Left ventricle myocardium superior (tissue), 1 donor: ENCODE data around the gene SYDE2. TPM values are rescaled to one million over a fixed set of nuclear protein-coding genes. Genes with fewer than 3 reads are reported as not detected.
A peak's percentile ranks its signal among the peaks of the same experiment; 100 is the strongest.

Source experiments
- ATAC-seq: fragments of 200-7000 bp; cut with Tn5 transposase; one replicate; pipeline ENCODE4 v1.9.1; 2020; ENCODE audit warnings: mild to moderate bottlenecking, moderate library complexity
- DNase-seq: peaks from one replicate; pipeline ENCODE4 v3.0.0-alpha.2; 2020
- intact Hi-C: fragments of 100-400 bp; cut with micrococcal nuclease; formaldehyde crosslinking; loops from one replicate; pipeline ENCODE4 v1.11.0; 2022
- microRNA-seq: library from miRNA; unstranded; fragments of <30 nt; microRNA quantifications from one replicate; pipeline ENCODE4 v1.2.0, GENCODE V29; 2020; ENCODE audit warnings: borderline number of aligned reads
- total RNA-seq: library from RNA; stranded (reverse); fragmentation: NEBNext Ultra II Directional; extraction: Animal tissue kit (Norgen Biotek cat#: 25700); gene quantifications from one replicate; pipeline ENCODE4 v1.2.1, GENCODE V29; 2021
- donor health status: DM: no; HTN: yes; CAD: no; lungs with severe emphysema.

The SYDE2 gene
- total RNA-seq, 1 donor from 2014 or later = 23.0 TPM

GRCh38 chr1:85134583-85135391 is 66.0 kb downstream of the SYDE2 start:
- ATAC-seq (no peak), DNase-seq (no peak)
- intact Hi-C loops = no loop called here

- DNase-seq (no peak), ATAC-seq (no peak)
- intact Hi-C loops = no loop called here
Observed at GRCh38 chr1:85133565-85134159, 67.2 kb downstream of the SYDE2 start.

DNA sequence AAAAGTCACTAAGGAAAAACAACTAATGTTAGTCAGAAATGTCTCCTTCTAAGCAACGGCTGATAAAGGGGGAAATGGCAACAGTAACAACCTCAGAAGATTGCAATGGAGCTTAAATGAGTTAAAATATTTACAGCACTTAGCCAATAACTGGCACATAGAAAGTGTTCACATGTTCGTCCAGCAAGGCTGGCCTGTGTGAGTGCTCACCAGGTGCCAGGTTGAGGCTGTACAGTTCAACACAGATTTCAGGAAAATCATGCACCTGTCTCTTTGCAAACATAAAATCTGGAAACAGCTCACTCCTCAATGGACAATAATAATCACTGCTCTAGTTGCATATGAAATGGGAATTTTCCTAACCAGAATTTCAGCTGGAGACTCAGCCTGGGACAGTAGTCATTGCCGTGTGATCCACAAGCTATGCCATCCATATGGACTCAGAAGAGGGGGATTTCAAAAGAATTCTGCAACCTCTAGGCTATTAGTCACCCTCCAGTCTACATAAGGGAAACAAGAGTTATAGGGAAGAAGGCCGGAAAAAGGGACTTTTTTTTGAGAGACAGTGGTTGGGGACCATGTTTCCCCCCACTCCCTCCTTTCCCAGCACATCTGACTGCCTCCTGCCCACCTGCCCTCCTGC is 68.6 kb downstream of the SYDE2 start:
- DNase-seq = no peak
- no peak for ATAC-seq
- intact Hi-C loops = no loop called here

DNA sequence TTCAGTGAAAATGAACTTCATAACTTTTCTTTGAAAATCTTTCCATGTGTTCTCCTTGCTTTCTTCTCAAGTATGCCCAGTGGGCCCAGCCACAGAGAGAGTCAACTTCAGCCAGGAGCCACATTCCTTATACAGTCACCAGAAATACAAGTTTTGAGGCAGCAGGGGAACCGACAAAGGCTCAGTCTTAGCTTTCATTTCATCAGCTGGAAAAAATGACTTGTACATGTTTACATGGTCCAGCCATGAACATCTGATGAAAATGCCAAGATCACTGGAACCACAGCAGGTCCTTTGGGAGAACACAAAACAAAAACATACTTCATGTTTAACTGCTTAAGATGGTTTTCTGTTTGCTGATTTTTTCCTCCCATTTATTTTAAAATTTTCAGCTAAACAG is 72.5 kb downstream of the SYDE2 start:
- DNase-seq = no peak
- intact Hi-C loops = no loop called here
- no peak for ATAC-seq

DNA sequence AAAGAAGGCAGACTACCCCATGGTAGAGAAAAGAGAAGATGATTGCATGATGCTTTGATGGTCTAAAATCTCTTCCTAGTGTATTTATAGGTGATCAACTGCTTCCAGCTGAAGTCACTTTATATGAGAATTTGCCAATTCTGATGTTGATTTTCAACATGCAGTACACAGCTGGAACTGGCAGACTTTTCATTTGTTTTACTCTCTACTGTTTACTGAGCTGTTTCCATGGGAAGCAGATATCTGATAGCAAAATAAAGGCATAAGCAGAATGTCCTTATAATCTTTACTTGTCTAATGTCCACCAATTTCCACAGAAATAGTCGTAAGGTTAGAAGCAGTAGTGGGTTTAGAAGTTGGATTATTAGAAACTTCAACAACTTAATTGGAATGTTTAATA is 74.9 kb downstream of the SYDE2 start:
- intact Hi-C loops = no loop called here
- no peak for ATAC-seq
- DNase-seq = no peak

- intact Hi-C loops = no loop called here
- no peak for DNase-seq
- no peak for ATAC-seq
Observed at GRCh38 chr1:85124091-85124490, 76.7 kb downstream of the SYDE2 start.

GRCh38 chr1:85122169-85122568 is 78.6 kb downstream of the SYDE2 start:
- intact Hi-C loops = no loop called here
- no peak for DNase-seq
- no peak for ATAC-seq

- intact Hi-C loops = no loop called here
- DNase-seq (no peak), ATAC-seq (no peak)
Observed at GRCh38 chr1:85121744-85122143, 79.1 kb downstream of the SYDE2 start.

GRCh38 chr1:85118751-85119150 is 82.1 kb downstream of the SYDE2 start:
- intact Hi-C loops = no loop called here
- ATAC-seq (no peak), DNase-seq (no peak)

GRCh38 chr1:85116856-85117255 is 84.0 kb downstream of the SYDE2 start:
- no peak for ATAC-seq
- no peak for DNase-seq
- intact Hi-C loops = no loop called here

DNA sequence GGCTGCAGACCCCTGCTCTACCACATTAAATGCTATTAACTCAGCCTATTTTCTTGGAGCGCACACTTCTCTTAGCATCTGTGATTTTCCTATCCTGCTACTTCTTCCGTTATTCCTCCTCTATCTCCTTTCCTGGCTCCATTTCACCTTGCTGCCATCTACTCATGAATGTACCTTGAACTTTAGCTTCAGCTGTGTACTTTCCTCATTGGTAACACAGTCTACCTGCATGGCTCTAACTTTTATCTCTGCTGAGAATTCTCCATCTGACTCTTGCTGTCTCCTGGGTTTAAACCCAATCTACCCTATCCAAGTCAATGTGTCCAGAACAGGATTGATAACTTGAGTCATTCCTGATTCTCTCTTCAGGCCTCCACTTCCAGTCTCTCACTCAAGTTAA is 84.9 kb downstream of the SYDE2 start:
- ATAC-seq (no peak), DNase-seq (no peak)
- intact Hi-C loops = no loop called here

DNA sequence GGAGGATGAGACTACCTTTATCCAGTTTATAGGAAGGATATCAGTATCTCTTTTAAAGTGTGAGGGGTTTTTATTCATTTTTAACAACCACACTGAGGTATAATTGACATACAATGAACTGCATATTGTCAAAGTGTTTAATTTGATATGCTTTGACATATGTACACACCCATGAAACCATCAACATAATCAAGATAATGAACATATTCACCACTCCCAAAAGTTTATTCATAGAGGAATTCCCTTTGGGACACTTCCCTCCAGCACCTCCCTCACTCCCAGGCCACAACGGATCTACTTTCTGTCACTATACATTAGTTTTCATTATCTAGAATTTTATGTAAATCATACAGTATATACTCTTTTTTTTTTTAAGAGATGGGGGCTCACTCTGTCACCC is 89.1 kb downstream of the SYDE2 start:
- DNase-seq = no peak
- intact Hi-C loops = no loop called here
- no peak for ATAC-seq

- peak; percentile 92 for ATAC-seq
- intact Hi-C loops = loop anchor here (5.0 kb wide), 1 partner anchor 143 kb away; no protein-coding TSS in a partner anchor
- peak; percentile 64 for DNase-seq
Observed at GRCh38 chr1:85109475-85109874, 91.3 kb downstream of the SYDE2 start.

Small RNAs within 50 kb of the gene (microRNA-seq; reads per million reads assigned to microRNA genes)
- gene MIR4423 = not detected

Other genes with a start within 250 kb of the SYDE2 start
- 0.52 TPM for gene MCOLN2, start 203.9 kb downstream of the SYDE2 start, total RNA-seq
- 0.72 TPM for gene MCOLN3, start 152.5 kb downstream of the SYDE2 start, total RNA-seq
- 18.7 TPM for gene C1orf52, start 58.6 kb upstream of the SYDE2 start, total RNA-seq
- 8.4 TPM for gene BCL10, start 75.6 kb upstream of the SYDE2 start, total RNA-seq